GM18505 (cell line): ENCODE results near the gene KBTBD4.

ENCODE experiments used
- ATAC-seq: cut with Tn5 transposase; IDR thresholded peaks from one replicate; pipeline ENCODE4 v1.9.1; 2021; ENCODE audit not compliant: unreplicated experiment
- POLR2A ChIP-seq: IDR thresholded peaks from 4 replicates; pipeline ENCODE4 v1.6.1; 2011; ENCODE audit warnings: borderline replicate concordance; ENCODE audit not compliant: insufficient read depth, insufficient read length; ENCODE audit errors: extremely low read depth

KBTBD4 gene

GRCh38 chr11:47578524-47579494 lies at the start of gene KBTBD4, which contains the start of gene NDUFS3:
TSS of gene KBTBD4 (minus strand) at chr11:47578970. CDS start at chr11:47578951, 19 bp downstream.
TSS of gene NDUFS3 (plus strand) at chr11:47579074. CDS start at chr11:47579092, 18 bp downstream.
- peak; percentile 81 for TF ChIP-seq POLR2A
- peak; percentile 92 for ATAC-seq

GRCh38 chr11:47628026-47628425 lies 49.3 kb upstream of the KBTBD4 start:
- ATAC-seq = no peak
- TF ChIP-seq POLR2A = no peak

GRCh38 chr11:47626234-47626633 lies 47.5 kb upstream of the KBTBD4 start:
- ATAC-seq = no peak

GRCh38 chr11:47620836-47621378 lies 42.1 kb upstream of the KBTBD4 start:
- no peak for TF ChIP-seq POLR2A
- ATAC-seq = no peak

More at GRCh38 chr11:47626234-47626633, 47.5 kb upstream of the KBTBD4 start:
- no peak for TF ChIP-seq POLR2A

- TF ChIP-seq POLR2A = no peak
- ATAC-seq = no peak
Measured at GRCh38 chr11:47617417-47617809, 38.6 kb upstream of the KBTBD4 start.

GRCh38 chr11:47616726-47617416 lies 38.1 kb upstream of the KBTBD4 start:
- no peak for ATAC-seq

GRCh38 chr11:47615249-47615648 lies 36.5 kb upstream of the KBTBD4 start:
- no peak for ATAC-seq
- no peak for TF ChIP-seq POLR2A

More at GRCh38 chr11:47616726-47617416, 38.1 kb upstream of the KBTBD4 start:
- no peak for TF ChIP-seq POLR2A

- no peak for TF ChIP-seq POLR2A
- ATAC-seq = peak; percentile 82
Measured at GRCh38 chr11:47611348-47611794, 32.6 kb upstream of the KBTBD4 start.

- TF ChIP-seq POLR2A = no peak
- no peak for ATAC-seq
Measured at GRCh38 chr11:47609675-47610074, 30.9 kb upstream of the KBTBD4 start.

GRCh38 chr11:47607380-47607779 lies 28.6 kb upstream of the KBTBD4 start:
- no peak for ATAC-seq
- no peak for TF ChIP-seq POLR2A

- TF ChIP-seq POLR2A = no peak
- ATAC-seq = no peak
Measured at GRCh38 chr11:47606731-47607130, 28.0 kb upstream of the KBTBD4 start.

- no peak for ATAC-seq
- TF ChIP-seq POLR2A = no peak
Measured at GRCh38 chr11:47605921-47606320, 27.2 kb upstream of the KBTBD4 start.

GRCh38 chr11:47603295-47603694 lies 24.5 kb upstream of the KBTBD4 start:
- no peak for ATAC-seq

More at GRCh38 chr11:47603295-47603694, 24.5 kb upstream of the KBTBD4 start:
- no peak for TF ChIP-seq POLR2A
